Left forelimb (tissue), 1 donor: ENCODE data around the gene BRSK2.
"Not testable (repeated sequence)": the region's sequence is repeated elsewhere in the genome, so short reads cannot be mapped to it uniquely, and the experiment has no call there.

Source experiments
- DNase-seq: peaks from one replicate; pipeline ENCODE4 v3.0.0-alpha.2; 2018; ENCODE audit warnings: low spot score

The BRSK2 gene

DNA sequence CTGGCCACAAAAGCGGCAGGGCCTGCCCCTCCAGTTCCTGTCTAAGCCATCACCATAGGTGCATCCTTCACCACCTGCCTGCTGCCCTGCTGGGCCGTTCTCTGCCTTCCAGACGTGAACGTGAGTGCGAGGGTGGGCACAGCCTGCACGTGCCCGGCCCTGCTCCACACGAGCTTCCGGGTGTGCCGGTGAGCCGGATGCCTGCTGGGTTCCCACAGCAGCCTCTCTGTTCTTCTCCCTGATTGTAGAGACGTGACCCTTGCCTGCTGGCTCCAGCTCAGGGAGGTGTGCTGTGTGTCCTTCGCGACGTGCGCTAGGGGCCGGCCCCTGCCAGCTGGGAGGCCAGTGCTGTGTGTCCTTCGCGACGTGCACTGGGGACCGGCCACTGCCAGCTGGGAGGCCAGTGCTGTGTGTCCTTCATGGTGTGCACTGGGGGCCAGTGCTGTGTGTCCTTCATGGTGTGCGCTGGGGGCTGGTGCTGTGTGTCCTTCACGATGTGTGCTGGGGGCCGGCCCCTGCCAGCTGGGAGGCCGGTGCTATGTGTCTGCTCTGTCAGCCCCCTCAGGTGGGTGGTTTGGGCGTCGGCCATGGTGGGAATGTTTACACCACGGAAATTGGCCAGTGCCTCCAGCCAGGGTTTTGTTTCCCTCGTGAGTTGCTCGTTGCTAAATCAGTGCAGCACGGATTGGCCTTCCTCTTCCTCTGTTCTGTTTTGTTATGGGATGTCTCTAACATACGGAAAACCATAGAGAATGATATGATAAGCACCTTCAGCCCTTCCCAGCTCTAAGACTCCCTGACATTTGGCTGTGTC, 35.4 kb upstream of the BRSK2 start:
- no peak for DNase-seq

DNA sequence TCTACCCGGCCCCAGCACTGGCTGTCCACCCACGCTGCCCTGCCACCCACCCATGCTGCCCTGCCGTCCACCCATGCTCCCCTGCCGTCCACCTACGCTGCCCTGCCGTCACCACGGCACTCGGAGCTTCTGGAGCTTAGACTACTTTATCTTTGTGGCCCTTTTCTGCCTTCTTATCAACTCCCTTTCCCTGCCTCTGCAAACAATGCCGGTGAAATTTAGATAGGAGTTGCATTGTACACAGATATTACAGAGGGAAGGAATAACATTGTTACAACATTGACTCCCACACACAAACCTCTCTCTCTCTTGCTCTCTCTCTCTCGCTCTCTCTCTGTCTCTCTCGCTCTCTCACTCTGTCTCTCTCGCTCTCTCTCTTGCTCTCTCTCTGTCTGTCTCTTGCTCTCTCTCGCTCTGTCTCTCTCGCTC, 33.7 kb upstream of the BRSK2 start:
- DNase-seq = no peak

DNA sequence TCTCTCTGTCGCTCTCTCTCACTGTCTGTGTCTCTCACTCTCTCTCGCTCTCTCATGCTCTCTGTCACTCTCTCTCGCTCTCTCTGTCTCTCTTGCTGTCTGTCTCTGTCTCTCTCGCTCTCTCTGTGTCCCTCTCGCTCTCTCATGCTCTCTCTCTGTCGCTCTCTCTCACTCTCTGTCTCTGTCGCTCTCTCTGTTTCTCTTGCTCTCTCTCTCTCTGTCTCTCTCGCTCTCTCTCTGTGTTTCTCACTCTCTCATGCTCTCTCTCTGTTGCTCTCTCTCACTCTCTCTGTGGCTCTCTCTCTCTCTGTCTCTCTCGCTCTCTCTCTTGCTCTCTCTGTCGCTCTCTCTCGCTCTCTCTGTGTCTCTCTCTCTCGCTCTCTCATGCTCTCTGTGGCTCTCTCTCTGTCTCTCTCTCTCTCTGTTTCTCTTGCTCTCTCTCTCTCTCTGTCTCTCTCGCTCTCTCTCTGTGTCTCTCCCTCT, 33.2 kb upstream of the BRSK2 start:
- no peak for DNase-seq

DNA sequence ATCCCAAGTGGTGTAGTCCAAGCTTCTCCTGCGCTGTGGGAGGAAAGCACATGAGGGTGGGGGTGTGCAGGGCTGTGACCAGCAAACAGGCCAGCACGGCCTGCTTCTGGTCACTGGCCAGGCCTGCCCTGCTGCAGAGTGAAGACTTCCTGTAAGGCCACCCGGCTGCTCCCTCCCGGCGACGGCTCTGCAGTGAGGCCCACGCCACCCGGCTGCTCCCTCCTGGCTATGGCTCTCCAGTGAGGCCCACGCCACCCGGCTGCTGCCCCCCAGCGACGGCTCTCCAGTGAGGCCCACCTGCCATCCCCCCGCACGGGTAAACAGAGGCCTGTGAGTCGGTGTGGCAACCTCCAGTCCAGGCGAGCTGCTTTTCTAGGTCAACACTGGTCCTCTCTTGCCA, 31.4 kb upstream of the BRSK2 start:
- DNase-seq = no peak

GRCh38 chr11:1358931-1359330, 30.8 kb upstream of the BRSK2 start:
- DNase-seq = not testable (repeated sequence)

DNA sequence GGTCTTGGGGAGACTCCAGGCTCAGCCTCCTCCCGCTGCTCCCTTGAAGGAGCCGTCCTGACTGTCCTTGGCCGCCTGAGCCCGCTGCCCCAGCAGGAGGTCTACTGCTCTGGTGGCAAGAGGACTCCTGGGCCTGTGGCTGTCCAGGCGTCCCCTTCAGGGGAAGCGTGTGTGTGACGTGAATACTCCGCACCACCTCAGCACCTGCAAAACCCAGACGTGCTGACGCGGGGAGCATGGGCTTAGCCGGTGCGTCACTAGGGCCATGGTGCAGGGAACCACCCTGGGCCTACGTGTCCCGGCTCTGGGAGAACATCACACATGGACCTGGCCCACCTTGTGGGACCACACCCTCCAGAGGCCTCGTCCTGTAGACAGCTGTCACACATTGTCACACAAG, 30.2 kb upstream of the BRSK2 start:
- DNase-seq = no peak

- no peak for DNase-seq
Measured at GRCh38 chr11:1360181-1360834, 29.4 kb upstream of the BRSK2 start.

DNA sequence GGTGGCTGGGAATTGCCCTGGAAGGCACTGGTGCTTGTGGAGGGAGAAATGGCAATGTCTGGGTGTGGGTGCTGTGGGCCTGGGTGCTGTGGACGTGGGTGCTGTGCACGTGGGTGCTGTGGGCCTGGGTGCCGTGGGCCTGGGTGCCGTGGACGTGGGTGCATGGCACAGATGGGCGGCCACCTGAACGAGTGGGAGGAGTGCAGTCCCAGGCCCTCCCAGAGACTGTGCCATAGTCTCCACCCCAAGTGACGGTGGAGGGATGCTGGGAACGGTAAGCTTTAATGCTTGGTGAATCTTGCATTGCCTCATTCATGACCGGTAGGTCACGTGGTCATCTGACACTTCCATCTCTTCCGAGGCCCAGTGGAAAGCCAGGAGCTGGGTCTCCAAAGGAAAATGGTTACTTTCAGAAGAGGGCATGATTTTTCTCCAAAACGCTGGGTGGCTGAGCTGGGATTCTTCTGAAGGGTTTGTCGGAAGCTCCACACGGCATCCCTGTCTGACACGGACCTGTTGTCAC, 28.8 kb upstream of the BRSK2 start:
- no peak for DNase-seq

- no peak for DNase-seq
Measured at GRCh38 chr11:1361882-1362281, 27.9 kb upstream of the BRSK2 start.

DNA sequence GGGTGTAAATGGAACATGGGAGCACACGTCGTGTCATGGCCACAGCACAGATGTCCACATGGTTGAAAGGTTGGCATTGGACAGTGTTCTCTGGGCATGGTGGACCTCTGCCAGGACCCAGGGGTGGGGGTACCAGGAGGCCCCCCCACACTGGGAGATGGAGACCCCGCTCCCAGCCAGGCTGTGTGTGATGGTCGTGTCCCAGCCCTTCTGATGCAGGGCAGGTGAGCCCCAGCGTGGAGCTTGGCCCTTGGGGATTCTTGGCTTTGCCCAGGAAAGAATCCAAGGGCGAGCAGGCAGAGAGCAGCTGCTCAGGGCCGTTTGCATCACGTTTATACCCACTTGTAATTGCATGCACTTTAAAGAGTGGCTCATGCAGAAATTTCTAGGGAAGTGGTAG, 22.0 kb upstream of the BRSK2 start:
- no peak for DNase-seq

- no peak for DNase-seq
Measured at GRCh38 chr11:1368216-1368615, 21.5 kb upstream of the BRSK2 start.

DNA sequence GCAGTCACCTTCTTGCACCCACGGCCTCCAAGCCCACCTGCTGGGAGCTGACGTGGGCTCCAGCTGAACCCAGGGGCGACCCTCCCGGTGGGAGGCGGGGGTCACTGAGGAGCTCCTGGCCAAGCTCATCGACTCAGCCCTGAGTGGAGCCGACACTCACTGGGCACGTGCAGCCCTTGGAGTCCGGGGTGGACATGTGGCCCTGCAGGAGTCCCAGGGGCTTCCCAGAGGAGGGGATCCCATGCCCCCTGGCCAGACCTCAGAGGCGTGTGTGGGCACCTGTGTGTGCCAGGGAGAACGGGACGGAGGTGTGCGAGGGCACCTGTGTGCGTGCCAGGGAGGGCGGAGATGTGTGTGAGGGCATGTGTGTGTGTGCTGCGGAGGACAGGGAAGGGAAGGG, 20.8 kb upstream of the BRSK2 start:
- no peak for DNase-seq

DNA sequence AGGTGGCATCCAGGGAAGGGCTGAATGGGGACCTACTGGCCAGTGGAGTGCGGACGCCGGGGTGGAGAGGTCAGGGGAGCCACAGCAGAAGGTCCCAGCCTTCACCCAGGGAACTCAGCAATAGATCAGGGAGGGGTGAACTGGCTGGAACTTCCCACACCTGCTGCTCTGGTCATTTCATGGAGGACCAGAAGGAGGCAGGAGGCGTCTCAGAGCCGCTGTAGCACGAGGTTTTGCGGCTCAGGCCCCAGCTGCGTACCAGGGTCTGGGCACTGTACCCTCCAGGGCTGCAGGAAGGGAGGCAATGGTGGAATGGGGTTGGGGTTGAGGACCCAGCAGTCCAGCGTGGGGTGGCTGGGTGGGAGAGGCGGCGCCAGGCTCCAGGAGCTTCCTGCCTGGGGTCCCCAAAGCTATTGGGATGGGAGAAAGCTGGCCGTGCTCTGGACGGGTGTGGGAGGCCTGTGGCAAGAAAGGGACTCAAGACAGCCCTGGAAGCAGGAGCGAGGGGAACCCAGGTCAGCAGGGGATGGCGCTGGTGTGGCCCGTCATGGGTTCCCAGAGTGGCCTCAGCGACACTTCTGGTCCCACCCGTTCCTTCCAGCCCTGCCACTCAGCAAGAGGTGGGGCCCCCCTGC, 20.2 kb upstream of the BRSK2 start:
- DNase-seq = no peak

DNA sequence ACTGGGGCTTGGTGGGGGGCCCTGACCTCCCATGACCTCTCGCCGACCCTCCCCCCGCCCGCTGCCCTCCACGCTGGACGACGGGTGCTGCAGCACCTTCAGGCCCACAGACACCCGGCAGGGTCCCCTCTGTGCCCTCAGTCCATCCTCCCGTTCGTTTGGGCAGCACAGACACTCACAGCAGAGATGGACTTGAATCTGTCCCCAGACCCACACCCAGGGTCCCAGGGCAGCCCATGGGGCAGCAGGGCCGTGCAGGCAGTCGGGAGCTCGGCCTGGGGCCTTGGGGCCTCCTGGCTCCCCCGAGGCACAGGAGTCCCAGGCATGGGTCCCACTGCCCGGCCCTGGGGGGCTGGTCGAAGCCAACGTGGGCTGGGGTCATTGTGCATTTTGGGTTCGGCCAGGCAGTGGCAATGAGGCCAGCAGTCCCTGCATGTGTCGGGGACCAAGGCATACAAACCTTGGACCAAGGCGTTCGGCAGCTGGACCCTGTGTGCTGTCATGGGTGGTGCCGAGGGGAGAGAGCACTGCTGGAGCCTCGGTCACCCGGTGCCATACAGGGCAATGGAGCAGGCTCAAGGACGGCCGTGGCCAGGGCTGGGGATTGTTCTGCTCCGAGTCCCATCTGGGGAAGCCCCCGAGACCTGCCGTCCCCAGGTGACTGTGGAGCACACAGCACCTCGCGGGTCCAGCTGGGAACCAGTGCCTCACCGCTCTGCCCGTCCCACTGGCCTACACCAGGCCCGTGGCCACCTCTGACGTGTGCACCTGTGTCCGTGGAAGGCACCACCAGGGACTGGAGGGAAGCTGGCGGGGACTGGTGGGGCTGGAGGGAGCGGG, 19.3 kb upstream of the BRSK2 start:
- DNase-seq = no peak

DNA sequence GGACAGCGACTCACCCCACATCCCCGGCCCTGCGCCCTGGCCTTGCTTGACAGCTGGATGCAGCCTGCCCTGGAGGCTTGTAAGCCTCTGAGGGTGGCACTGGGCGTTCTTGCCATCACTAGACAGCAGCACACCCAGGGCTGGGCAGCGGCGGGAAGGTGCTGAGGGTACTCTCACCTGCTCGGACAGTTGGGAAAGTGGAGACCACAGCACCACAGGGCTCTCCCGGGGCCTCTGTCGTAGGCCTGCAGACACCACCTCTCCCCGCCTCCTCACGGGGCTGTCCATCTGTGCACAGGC, 18.8 kb upstream of the BRSK2 start:
- DNase-seq = no peak

GRCh38 chr11:1371377-1371776, 18.4 kb upstream of the BRSK2 start:
- no peak for DNase-seq

DNA sequence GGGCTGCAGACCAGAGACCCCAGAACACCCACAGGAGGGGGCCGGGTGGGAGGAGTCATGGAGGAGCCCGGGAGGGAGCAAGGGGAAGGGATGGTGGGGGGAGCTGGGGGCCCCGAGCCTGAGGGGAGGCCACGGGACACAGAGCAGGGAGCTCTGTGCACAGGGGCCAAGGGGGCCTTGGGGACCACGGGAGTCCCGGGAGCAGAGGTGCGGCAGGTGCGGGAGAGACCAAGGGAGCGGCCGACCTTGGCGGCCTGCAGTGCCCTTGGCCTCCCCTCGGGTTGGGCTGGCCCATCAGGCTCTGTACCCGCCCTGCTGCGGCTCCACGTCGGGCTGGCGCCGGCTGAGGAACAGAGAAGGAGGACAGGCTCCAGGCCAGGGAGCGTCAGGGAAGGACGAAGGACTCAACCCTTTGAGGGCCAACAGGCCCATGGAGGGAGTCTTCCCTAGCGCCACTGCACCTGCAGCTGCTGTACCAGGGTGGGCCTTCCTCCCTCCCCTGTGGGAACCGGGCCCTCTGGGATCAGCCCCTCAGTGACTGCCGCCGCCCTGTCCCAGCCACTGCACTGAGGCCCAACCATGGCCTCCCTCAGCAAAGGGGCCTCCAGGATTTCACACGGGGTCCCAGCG, 17.8 kb upstream of the BRSK2 start:
- DNase-seq = no peak

GRCh38 chr11:1372660-1373059, 17.1 kb upstream of the BRSK2 start:
- DNase-seq = no peak

DNA sequence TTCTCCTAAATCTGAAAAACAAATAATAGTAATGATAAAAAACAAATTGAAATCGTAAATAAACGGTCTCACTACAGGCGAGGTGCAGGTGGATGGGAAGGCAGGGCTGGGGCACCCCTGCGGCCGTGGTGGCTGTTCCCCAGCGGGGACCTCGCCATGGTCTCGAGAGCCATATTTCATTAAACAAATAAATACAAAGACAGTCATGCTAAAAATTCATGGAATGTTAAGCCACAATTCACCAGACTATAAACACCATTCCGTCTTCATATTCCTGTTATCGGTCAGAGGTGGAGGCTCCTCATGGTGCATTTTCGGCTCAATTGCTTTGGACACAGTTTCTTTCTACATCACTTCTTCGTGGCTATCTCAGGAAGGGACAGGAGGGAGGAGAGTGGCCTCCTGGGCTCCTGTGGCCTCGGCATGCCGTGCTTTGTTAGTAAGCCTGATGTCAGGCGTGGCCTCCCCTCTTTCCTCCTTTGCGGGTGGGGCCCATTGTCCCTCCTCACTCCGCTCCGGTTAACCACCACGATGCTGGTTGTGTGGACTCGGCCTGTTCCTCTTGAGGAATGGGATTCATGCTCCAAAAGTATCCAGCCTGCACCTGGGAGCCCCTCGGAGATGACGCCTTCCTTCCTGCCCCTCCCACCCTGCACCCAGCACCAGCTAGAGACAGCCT, 16.1 kb upstream of the BRSK2 start:
- DNase-seq = no peak

DNA sequence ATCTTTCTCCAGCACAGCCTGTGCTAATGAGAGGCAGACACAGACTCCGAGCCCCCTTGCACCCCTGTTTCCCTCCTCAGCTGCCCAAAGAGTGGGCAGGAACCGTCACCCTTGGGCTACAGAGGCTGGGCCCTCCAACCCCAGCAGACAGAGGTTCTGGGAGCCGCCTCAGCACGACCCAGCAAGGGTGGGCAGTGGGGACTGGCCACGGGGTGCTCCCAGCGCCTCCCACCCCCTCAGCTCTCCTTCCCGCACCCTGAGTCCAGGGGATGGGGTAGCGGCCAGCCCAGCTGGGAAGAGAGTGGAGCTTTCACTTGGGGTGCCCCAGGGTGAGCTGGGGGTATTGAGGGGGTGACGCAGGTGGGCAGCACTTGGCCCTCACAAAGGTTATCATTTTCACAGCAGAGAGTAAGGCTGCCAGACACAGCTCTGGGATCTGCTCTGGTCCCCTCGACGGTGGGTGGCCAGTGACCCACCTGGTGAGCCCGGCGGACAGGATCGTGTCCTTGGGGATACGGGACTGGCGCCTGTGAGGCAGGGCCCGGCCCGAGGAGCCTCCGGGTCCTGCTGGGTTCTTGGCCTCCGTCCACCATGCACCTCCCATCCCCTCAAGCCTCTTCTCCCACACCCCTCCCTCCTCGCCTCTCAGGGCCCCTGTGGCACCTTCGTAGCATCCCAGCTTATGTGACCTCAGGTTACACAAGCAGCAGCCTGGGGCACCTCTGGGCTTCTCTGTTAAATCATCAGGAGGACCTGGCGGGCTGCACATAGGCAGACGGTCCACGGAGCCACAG, 14.4 kb upstream of the BRSK2 start:
- DNase-seq = no peak
